Activated effector memory CD4-positive, alpha-beta T cell treated with anti-CD3 and anti-CD28 coated beads, Interleukin-2, amount 50 U/mL, for 16 hours (primary cell): ENCODE results near the gene VNN1.

ENCODE experiments used
- DNase-seq: peaks from one replicate; pipeline ENCODE4 v3.0.0-alpha.2; 2020

VNN1 gene

DNA sequence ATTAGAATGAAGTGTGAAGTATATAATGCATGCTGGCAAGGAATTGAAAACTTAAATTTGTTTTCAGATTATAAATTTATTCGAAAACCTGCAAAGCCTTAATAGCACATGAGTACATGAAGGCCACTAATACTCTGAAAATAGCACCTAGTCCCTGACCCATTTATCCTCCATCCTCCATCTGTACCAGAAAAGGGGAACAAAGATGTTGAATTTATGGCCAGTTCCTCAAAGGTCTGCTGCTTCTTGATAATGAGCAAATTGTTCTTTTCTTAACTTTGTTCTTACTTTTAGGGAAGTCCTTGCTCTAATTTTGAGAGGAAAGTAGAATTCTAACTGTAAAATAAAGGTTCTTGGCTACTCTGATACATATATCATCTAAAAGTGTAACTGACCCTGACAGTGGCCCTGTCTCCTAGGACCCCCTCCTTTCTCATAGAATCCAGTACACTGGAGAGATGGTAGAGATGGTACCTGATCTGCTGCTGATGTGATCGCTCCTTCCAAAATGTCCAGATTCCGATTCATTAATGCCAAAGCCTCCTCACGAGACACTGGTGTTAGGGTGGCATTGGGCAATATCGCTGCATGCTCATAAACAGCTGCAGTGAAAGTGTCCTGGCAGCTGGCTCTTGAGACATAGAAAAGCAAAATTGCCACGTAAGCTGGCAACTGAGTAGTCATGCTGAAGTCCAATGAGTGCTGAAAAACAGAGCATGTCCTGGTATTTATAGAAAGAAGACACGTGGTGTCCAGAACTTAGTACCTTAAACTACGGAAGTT lies at the start of gene VNN1:
VNN1 (minus strand) TSS at position 704 of the 783 bp plus-strand sequence; CDS start at position 684, 20 bp downstream.
- DNase-seq: no peak

GRCh38 chr6:132763269-132763668 lies 49.4 kb upstream of the VNN1 start:
- DNase-seq: peak; percentile 64

- DNase-seq: no peak
These were observed 46.4 kb upstream of the VNN1 start for GRCh38 chr6:132760256-132760655.

DNA sequence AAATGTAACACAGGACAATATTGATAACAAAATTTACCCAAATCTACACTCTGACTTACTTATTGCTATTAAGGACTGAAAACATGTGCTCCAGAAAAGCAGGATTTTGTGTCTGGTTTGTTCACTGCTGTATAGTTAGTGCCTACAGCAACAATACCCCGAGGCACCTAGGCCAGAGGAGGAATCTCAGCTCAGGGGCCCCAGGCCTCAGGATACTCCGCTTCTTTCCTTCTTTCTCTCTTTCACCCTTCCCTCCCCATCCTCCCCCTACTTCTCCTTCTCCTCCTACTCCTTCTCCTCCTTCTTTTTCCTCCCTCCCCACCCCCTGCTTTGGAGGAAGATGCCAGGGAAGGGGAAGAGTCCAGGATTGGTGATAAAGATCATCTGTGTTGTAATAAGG lies 44.8 kb upstream of the VNN1 start:
- no peak for DNase-seq

DNA sequence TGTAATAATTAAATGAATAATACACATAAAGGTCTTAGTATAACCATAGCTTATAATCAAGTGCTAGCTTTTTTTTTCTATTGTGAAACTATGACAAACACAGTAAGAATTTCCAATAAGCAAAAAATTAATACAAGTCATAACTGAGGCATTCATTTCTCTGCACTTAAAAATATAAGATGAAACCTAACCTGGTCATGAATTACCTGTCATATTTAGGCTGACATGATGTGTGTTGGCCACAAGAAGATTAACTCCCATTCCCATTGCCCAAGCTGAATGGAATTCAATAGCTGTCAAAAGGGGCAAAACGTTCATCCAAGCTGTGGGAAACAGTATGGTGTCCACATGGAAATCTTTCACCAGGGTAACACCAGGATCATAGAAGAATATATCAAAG lies 38.4 kb upstream of the VNN1 start:
- no peak for DNase-seq

- DNase-seq: no peak
These were observed 38.0 kb upstream of the VNN1 start for GRCh38 chr6:132751828-132752227.

GRCh38 chr6:132751306-132751705 lies 37.5 kb upstream of the VNN1 start:
- no peak for DNase-seq

DNA sequence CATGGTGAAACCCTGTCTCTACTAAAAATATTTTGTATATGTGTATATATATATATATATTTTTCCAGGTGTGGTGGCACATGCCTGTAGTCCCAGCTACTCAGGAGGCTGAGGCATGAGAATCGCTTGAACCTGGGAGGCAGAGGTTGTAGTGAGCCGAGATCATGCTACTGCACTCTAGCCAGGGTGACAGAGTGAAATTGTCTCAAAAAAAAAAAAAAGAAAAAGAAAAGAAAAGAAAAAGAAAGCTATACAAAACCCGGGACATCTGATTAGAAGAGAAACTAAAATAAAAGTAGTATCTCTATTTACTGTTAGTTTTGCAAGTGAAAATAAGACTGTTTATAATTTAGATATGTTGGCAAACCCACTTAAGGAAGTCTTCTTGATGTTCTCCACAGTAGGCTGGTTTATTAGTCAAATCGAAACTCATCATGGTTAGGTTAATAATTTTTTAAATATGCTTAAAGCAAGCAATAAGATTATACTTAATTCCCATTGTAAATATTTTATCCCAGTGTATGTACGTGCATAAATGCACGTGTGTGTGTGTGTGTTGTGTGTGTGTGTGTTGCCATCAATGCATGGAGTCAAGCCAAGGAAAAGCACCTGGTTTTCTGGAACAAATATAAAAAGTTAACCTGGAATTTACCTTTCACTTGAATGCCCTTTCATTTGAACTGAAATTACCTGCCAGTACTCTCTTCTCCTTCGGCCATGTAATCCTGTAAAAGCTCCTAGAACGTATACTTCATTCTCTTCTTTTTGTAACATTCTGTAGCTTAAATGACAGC lies 36.8 kb upstream of the VNN1 start:
- no peak for DNase-seq

GRCh38 chr6:132749111-132749510 lies 35.3 kb upstream of the VNN1 start:
- DNase-seq: no peak

DNA sequence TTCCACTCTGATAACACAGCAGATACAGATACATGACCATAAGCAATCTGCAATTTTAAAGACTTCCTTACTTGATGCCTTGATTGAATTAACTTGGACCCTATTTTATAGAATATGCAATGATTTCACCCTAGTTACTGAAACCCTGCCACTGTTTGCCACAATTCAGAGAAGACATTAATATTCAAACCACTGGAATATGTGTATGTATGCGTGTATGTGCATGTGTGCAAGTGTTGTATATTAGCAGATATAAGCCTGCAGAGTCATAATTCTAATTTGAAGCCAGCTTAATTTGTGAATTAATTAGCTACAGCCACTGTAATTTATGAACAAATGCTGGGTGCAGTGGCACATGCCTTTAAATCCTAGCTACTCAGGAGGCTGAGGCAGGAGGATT lies 34.6 kb upstream of the VNN1 start:
- no peak for DNase-seq

DNA sequence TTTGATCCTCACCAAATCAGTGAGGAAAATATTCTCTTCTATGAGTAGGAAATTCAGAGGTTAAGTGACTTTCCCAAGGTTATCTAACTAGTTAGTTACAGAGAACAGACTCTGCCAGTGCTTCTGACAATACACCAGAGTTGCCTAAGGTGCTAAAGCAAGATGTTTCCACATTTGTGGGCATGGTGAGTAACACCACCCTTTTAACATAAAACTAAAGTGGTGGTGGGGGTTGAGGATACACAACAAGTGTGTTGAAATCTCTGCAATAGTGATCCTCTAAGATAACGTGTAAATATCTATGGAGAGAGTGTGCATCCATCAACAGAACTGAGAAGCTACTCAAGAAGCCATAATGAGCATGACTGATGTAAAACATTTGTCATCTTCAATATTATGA lies 32.2 kb upstream of the VNN1 start:
- no peak for DNase-seq

DNA sequence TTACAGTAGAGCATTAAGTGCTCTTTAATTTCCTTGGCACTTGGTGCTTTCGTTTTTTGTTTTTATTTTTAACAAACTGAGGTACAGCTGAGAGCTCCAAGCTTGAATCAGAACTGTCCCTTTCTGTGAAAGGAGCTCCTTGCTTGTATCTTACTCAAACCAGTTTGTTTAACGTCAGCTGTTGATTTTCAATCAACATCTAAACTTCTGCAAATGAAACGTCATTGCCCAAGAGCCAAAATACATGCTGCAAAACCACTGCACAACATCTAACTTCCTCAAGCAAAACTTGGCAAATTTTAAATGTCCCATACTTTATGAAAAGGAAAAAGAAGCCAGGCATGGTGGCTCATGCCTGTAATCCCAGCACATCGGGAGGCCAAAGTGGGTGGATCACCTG lies 28.6 kb upstream of the VNN1 start:
- no peak for DNase-seq

- no peak for DNase-seq
These were observed 27.4 kb upstream of the VNN1 start for GRCh38 chr6:132741281-132741680.

GRCh38 chr6:132736239-132736638 lies 22.4 kb upstream of the VNN1 start:
- DNase-seq: no peak

GRCh38 chr6:132734694-132735236 lies 20.9 kb upstream of the VNN1 start:
- no peak for DNase-seq

GRCh38 chr6:132733814-132734213 lies 20.0 kb upstream of the VNN1 start:
- DNase-seq: no peak

- DNase-seq: no peak
These were observed 19.4 kb upstream of the VNN1 start for GRCh38 chr6:132733283-132733682.

DNA sequence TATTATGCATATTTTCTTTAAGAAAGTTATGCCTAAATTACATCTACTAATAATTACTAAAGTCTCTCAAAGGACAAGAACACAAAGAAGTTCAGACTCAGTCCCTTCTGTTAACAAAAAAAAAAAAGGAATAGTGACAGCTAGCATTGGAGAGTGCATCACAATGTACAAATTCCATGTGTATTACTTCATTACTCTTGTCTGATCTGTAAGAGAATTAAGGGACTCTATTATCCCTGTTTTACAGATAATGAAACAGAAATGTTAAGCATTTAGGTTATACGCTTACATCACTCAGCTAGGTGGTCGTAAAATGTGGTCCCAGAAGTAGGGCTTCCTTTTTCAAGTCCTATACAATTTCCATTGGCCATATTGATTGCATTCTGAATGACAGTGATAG lies 17.2 kb upstream of the VNN1 start:
- no peak for DNase-seq

DNA sequence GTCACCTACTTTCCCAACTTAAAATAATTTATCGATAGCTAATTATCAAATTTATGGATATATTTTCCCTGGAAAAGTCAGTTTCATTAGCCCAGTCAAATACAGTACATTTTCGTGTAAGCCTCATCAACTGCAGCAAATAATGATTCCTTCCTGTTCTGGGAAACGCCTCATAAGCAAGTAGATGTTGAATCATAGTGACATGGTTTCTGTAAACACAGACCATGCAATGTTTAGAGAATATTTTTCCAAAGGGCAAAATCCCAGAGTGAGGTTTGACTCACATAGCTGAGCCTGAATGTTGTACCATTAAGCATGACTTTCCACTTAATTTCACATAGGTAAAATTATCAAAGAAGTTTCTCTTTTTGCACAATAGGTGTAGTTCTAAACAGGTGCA lies 16.7 kb upstream of the VNN1 start:
- no peak for DNase-seq

DNA sequence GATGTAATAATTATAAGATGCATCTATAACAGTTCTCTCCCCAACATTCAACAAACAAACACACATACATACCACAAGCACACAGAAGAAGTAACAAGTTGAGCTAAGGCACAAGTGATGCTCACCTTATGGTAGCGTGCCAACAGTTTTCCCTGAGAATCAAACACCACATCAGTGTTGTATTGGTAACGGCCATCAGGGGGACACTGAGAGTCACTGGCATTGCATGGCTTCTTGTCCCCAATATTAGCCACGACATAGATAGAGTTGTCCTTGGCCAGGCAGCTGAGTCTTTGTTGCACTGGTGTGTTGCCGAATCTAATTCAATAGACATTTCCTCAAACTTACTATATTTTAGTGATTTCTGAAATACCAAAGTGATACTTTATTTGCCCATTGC lies 14.8 kb upstream of the VNN1 start:
- no peak for DNase-seq

- DNase-seq: no peak
These were observed 12.7 kb upstream of the VNN1 start for GRCh38 chr6:132726608-132726975.

DNA sequence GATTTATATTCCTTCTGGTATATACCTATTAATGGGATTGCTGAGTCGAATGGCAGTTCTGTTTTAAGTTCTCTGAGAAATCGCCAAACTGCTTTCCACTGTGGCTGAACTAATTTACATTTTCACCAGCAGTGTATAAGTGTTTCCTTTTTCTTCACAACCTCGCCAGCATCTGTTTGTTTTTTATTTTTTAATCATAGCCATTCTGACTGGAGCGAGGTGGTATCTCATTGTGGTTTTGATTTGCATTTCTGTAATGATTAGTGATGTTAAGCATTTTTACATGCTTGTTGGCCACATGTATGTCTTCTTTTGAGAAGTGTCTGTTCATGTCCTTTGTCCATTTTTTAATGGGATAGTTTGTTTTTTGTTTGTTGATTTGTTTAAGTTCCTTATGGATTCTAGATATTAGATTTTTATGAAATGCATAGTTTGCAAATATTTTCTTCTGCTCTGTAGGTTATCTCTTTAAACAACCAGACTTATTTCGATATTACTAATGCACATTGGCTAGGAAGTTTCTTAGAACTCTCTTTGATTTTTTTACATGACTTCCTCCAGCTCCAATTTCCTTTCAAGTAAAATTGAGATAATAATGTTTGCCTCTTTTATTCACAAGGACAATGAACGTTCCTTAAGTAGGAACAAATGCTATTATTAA lies 12.2 kb upstream of the VNN1 start:
- no peak for DNase-seq

GRCh38 chr6:132725471-132725870 lies 11.6 kb upstream of the VNN1 start:
- no peak for DNase-seq
